GM19238 (cell line): Measurements from ENCODE around the gene LRRC37A2.
"Not testable (repeated sequence)": the region's sequence is repeated elsewhere in the genome, so short reads cannot be mapped to it uniquely, and the experiment has no call there.

Source experiments
- DNase-seq: peaks from one replicate; pipeline ENCODE4 v3.0.0; 2011; ENCODE audit warnings: low spot score; ENCODE audit not compliant: insufficient read length

LRRC37A2 gene

DNA sequence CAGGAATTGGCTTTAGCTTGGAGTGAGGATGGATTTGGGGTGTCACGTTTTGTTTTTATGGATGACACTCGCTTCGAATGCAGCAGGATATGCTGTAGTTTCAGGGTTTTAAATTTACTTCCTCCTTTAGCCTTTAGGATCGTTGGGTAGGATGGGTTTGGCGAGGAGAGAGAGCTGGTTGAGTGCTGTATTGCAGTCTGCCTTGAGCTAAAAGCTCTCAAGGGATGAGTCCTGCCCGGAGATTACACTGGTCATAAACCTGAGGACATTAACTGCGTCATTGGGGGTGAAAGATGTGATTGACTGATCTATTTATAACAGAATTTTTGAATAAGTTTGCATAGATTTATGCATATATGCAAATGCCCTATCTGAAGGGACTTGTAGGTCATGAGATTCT, 79.1 kb downstream of the LRRC37A2 start:
- not testable (repeated sequence) for DNase-seq

DNA sequence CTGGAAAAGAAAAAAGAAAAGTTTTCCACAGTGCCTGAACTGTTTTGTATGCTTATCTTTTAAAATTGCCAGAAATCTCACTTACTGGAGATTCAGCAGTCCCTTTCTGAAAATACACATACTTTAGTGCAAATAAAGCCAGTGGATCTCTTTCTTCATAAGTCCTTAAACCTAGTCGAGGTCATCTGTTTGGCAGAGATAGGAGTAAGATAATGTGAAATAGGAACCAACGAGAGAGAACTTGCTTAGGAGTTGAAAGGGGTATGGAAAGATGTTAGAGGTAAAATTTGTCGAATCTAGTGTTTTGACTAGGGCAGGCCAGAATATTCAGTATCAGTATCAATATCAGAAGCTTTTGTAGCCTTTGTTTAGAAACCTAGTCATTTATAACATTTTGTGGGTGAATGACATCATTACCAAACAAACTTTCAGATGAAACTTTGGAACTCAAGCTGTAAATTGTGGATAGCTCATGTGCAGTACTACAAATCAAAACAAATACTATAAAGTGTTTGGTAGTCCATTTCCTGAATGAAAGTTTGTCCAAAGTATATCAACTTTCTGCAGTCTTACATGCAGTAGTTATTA, 86.2 kb downstream of the LRRC37A2 start:
- not testable (repeated sequence) for DNase-seq

GRCh38 chr17:46600767-46601166, 88.5 kb downstream of the LRRC37A2 start:
- not testable (repeated sequence) for DNase-seq

DNA sequence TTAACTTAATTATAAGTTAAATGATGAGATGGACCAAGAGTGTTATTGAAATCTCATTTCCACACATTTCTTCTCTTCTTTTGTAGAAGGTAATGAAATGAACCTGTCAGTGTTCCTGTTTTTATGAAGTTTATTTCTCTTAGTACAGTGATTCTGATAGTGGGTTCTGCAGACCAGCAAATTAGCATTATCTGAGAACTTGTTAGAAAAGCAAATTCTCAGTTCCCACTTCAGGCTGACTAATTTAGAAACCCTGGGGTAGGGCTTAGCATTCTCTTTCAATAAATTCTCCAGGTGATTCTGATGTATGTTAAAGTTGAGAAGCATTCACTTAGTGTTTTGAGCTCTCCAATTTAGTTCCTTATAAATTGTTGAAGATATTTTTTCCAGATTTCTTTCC, 90.9 kb downstream of the LRRC37A2 start:
- DNase-seq, result not testable (repeated sequence)
